Measurements from ENCODE around the gene SERPINB4. TPM values are rescaled to one million over a fixed set of nuclear protein-coding genes. Genes with fewer than 3 reads are reported as not detected.
"Not testable (repeated sequence)": the region's sequence is repeated elsewhere in the genome, so short reads cannot be mapped to it uniquely, and the experiment has no call there.

Gene SERPINB4
- not detected in 2 replicates for total RNA-seq

DNA sequence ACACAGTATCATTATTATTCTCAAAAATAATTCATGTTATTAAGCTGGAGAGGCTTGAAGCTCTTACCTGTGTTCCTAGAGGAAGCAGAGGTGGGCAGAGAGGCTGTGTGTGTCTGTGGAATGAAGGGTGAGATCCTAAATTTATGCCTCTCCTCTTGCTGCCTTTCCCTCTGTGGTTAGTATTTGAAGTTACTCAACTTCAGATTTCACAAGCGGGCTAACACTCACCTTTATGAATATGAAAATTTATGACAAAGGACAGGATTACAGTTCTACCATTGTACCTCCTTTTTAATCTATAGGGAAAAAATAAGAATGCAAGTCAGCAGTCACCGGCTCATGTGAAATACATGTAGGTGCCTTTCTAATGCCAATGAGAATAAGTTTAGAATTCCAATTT lies at the start of gene SERPINB4:
Gene SERPINB4 (minus strand): TSS at position 115 of the 400 bp plus-strand sequence. CDS start 679 bp downstream, outside the sequence.
- DNase-seq (ENCODE audit: low read depth); H3K4me3 ChIP-seq (ENCODE audit: low read depth, low read length); H3K27me3 ChIP-seq (ENCODE audit: control insufficient read depth, insufficient read depth, low read length); H3K36me3 ChIP-seq (ENCODE audit: control insufficient read depth, insufficient read depth, low read length): not testable (repeated sequence)

DNA sequence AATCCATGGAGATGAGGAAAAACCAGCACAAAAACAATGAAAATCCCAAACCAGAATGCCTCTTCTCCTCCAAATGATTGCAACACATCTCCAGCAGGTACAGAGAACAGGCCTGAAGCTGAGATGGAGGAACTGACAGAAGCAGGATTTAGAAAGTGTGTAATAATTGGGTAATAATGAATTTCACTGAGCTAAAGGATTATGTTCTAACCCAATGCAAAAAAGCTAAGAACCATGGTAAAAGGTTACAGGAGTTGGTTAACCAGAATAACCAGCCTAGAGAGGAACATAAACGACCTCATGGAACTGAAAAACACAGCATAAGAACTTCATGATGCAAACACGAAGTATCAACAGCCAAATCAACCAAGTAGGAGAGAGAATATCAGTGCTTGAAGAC lies 45.0 kb upstream of the SERPINB4 start:
- TF ChIP-seq, protein P1, sequence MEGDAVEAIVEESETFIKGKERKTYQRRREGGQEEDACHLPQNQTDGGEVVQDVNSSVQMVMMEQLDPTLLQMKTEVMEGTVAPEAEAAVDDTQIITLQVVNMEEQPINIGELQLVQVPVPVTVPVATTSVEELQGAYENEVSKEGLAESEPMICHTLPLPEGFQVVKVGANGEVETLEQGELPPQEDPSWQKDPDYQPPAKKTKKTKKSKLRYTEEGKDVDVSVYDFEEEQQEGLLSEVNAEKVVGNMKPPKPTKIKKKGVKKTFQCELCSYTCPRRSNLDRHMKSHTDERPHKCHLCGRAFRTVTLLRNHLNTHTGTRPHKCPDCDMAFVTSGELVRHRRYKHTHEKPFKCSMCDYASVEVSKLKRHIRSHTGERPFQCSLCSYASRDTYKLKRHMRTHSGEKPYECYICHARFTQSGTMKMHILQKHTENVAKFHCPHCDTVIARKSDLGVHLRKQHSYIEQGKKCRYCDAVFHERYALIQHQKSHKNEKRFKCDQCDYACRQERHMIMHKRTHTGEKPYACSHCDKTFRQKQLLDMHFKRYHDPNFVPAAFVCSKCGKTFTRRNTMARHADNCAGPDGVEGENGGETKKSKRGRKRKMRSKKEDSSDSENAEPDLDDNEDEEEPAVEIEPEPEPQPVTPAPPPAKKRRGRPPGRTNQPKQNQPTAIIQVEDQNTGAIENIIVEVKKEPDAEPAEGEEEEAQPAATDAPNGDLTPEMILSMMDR (IDR thresholded peaks at IDR 0.05; ENCODE audit: insufficient read depth, low read length, poor library complexity, severe bottlenecking) = no peak
- no peak for DNase-seq (ENCODE audit: low read depth)
- H3K4me3 ChIP-seq (ENCODE audit: low read depth, low read length) = no peak overlapping the region

DNA sequence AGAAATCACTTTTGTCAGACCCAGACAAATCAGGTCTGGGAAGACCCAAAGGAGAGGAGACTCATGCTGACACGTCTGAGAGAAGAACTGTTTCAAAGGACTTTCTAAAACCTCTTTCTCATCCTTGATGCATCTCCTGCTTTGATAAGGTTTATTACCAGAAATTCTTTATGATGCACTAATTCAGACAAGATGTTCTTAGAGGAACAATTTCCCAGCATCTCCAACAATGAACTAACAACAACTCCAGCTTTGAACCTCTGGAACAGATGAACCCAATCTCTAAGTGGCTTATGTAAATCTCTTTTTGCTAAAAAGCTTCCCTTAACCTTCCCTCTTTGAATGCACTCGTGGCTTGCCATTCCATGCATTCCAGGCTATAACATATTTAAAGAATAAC lies 42.8 kb upstream of the SERPINB4 start:
- DNase-seq (ENCODE audit: low read depth) = no peak
- Histone ChIP-seq H3K36me3 (ENCODE audit: control insufficient read depth, insufficient read depth, low read length) (no peaks in the 10 kb centered on the region), H3K4me3 (ENCODE audit: low read depth, low read length) (no peak overlapping the region), H3K27me3 (ENCODE audit: control insufficient read depth, insufficient read depth, low read length) (no peaks in the 10 kb centered on the region)
- TF ChIP-seq, protein P1 (IDR thresholded peaks at IDR 0.05; ENCODE audit: insufficient read depth, low read length, poor library complexity, severe bottlenecking) = no peak

More for the DNA sequence above, 45.0 kb upstream of the SERPINB4 start:
- Histone ChIP-seq H3K27me3 (ENCODE audit: control insufficient read depth, insufficient read depth, low read length) (no peaks in the 10 kb centered on the region), H3K36me3 (ENCODE audit: control insufficient read depth, insufficient read depth, low read length) (no peaks in the 10 kb centered on the region)

DNA sequence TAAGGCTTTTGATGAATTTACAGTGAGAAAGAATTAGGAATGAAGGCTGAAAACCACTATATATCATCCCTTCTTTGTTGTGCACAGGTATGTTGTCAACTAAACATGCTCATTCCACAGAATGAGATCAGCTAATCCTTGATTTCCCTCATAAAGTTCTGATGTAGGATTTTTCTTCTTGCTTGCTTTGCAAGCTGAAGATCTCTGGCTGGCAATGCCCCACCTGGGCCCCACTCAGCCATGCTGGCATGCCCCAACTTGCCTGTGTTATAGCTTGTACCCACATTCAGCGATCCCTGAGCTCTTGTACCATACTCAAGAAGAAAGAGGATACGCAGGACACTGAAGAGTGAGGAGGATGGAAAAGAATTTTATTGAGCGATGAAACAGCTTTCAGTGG lies 40.7 kb upstream of the SERPINB4 start:
- Histone ChIP-seq H3K4me3 (ENCODE audit: low read depth, low read length) (no peak overlapping the region), H3K27me3 (ENCODE audit: control insufficient read depth, insufficient read depth, low read length) (no peaks in the 10 kb centered on the region), H3K36me3 (ENCODE audit: control insufficient read depth, insufficient read depth, low read length) (no peaks in the 10 kb centered on the region)
- TF ChIP-seq, protein P1 (IDR thresholded peaks at IDR 0.05; ENCODE audit: insufficient read depth, low read length, poor library complexity, severe bottlenecking) = no peak
- no peak for DNase-seq (ENCODE audit: low read depth)

DNA sequence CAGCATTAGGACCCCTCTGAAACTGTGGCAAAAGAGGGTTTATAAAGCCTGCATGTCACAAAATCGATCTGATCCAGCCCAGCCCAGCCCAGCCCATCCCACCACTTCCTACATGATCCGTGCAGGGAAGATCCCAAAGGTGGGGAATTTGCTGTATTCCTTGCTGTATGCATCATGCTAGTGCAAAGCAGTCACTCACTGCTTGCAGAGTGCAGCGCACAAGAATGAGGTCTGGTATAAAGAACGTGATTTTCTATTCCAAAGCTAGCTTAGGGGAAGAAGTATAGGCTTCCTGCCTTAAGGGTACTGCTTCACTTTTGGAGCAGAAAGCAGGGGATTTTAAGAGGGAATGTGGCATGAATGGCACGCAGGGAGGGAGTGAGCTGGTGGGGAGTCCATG lies 39.8 kb upstream of the SERPINB4 start:
- no peak for DNase-seq (ENCODE audit: low read depth)
- TF ChIP-seq, protein P1 (IDR thresholded peaks at IDR 0.05; ENCODE audit: insufficient read depth, low read length, poor library complexity, severe bottlenecking) = no peak
- H3K27me3 ChIP-seq (ENCODE audit: control insufficient read depth, insufficient read depth, low read length) = no peaks in the 10 kb centered on the region
- no peak overlapping the region for H3K4me3 ChIP-seq (ENCODE audit: low read depth, low read length)
- H3K36me3 ChIP-seq (ENCODE audit: control insufficient read depth, insufficient read depth, low read length) = no peaks in the 10 kb centered on the region

DNA sequence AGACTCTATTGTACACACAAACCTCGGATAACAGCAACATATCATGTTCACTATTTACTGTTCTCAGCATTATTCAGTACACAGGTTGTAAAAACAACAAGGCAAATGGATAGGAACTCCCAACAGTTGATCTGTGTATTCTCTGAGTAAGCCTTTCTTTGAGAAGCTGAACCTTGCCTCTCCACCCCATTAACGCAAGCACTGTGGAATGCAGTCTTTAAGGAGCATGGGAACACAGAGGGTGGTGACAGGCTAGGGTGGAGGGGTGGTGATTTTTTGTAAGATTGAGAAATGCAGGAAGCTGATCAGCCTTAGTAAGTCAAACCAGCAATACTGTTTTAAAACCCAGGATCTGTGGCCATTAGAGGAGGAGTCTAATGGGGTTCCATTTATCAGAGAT lies 39.1 kb upstream of the SERPINB4 start:
- no peaks in the 10 kb centered on the region for H3K36me3 ChIP-seq (ENCODE audit: control insufficient read depth, insufficient read depth, low read length)
- TF ChIP-seq, protein P1 (IDR thresholded peaks at IDR 0.05; ENCODE audit: insufficient read depth, low read length, poor library complexity, severe bottlenecking) = no peak
- H3K27me3 ChIP-seq (ENCODE audit: control insufficient read depth, insufficient read depth, low read length) = no peaks in the 10 kb centered on the region
- no peak overlapping the region for H3K4me3 ChIP-seq (ENCODE audit: low read depth, low read length)
- peak; percentile 64 for DNase-seq (ENCODE audit: low read depth)

Data from kidney epithelial cell (primary cell).